HG03342 (cell line): ENCODE results near the gene ASB11.
"Not testable (repeated sequence)": the region's sequence is repeated elsewhere in the genome, so short reads cannot be mapped to it uniquely, and the experiment has no call there.

Experiments used
- ATAC-seq: cut with Tn5 transposase; IDR thresholded peaks from one replicate; pipeline ENCODE4 v1.9.1; 2021; ENCODE audit warnings: mild to moderate bottlenecking, moderate library complexity; ENCODE audit not compliant: unreplicated experiment

Gene ASB11

DNA sequence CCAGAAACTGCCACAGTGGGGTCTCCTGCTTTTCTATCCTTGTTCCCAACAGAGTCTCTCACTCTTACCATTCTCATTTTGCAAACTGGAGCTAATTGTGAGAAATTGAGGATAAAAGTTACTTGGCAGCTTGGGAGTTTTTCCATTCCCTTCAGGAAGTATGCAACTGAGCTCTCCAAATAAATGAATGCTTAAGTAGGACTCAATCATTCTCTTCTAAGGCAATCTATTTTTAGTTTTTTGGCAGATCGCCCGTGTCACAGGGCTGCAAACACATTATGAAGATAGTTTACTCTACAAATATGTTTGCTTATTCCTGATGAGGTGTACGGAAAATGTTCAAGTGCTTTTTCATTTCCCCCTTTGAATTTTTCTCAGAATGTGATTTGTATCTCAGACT is 5.3 kb downstream of the ASB11 start:
- ATAC-seq: no peak

DNA sequence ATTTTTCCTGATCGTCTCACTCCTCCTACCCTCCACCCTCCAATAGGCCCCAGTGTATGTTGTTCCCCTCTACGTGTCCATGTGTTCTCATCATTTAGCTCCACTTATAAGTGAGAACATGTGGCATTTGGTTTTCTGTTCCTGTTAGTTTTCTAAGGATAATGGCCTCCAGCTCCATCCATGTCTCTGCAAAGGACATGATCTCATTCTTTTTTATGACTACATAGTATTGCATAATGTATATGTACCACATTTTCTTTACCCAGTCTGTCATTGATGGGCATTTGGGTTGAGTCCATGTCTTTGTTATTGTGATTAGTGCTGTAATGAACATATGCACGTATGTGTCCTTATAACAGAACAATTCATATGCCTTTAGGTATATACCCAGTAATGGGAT is 9.5 kb downstream of the ASB11 start:
- not testable (repeated sequence) for ATAC-seq

DNA sequence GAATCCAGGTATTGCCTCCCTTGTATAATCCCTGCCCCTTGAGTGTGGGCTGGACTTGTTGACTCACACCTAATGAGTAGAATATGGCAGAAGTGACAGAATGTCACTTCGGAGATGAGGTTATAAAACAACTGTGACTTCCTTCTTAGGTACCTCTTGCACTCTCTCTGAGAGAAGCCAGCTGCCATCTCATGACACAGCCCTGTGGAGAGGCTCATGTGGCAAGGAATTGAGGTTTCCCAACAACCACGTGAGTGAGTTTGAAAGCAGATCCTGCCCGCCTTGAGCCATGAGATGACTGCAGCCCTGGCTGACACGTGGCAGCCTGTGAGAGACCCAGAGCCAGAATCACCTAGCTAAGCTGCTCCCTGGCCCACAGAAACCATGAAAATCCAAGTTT is 13.5 kb downstream of the ASB11 start:
- no peak for ATAC-seq

DNA sequence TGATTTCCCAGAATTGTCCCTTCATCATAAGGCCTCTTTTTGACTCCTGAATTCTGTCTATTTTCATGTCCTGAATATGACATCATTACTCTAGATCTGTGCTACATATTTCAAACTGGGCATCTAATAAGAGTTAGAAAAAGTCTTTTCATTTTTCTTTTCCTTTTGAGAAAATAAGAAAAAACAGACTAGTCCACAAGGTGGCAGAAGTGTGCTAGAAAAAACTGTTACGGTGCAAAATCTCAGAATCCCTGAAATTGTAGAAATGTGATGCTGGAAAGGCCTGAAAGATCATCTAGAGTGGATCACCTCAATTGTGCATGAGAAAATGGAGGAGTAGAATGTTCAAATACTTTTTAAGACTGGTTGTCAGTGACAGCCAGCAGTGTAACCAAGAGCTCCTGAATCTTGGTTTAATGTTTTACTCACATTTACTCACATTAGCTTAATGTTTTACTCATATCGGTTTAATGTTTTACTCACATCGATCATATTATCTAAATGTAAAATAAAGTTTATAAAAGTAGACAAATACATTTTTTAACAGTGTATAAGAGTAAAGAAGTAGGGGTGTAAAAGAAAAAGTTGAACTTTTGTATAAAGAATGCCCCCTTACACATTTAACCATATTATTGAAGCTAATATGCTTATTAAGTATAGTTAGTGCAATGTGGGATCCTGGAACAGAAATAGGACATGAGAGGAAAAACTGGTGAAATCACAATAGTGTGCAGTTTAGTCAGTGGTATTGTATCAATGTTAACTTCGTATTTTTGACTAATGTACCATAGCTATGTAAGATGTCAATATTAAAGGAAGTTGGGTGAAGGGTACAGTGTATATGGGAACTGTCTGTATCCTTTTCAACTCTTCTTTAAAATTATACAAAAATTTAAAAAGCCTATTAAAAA is 15.2 kb downstream of the ASB11 start:
- no peak for ATAC-seq

DNA sequence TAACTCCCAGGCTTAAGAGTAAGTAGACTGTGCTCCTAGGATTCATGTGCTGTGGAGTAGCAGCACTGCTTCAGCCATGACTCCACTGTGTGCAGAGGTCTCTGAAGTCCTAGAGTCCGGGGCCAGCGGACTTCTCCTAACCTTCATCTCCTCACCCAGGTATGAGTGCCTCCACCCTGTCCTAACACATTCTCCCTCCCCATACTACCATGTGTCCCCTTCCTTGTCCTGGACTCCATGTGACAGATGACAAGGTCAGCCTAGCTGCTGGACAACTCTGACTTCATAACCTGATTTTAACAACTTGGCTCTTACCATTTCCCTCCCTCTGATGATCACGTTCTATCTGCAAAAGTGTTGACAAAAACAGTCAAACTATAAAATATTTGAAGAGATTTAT is 16.7 kb downstream of the ASB11 start:
- no peak for ATAC-seq

DNA sequence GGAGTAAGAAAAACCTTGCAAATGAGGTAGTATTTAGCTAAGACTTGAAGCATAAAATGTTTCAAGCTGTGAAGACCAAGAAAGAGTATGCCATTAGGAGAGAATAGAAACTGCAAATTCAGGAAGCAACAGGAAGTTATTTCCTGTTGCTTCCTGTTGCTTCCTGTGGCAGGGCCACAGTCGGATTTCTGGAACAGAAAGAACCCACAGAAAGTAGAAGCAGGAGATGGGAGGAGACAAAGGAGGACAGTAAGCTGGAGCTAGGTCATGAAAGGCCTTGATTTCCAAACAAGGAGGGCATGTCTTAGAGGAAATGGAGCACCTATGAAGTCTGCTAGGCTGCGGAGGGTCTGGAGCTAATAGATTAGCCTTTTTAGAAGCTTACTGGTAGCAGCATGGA is 17.2 kb downstream of the ASB11 start:
- no peak for ATAC-seq

DNA sequence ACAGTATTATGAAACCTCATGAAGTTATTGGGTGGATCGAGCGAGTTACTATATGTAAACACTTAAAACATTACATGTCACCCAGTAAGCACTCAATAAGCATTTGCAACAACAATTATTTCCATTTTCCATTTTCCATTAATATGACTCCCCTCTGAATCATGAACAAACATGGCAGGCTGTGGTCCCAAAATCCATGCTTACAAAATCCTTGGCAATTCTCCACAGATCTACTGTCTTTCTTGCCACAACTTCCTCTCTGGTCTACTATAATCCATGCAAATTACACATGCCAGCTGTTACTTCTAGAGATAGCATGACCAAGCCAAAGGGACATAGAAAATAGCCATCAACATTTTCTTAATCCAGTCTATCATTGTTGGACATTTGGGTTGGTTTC is 22.0 kb downstream of the ASB11 start:
- ATAC-seq: no peak

DNA sequence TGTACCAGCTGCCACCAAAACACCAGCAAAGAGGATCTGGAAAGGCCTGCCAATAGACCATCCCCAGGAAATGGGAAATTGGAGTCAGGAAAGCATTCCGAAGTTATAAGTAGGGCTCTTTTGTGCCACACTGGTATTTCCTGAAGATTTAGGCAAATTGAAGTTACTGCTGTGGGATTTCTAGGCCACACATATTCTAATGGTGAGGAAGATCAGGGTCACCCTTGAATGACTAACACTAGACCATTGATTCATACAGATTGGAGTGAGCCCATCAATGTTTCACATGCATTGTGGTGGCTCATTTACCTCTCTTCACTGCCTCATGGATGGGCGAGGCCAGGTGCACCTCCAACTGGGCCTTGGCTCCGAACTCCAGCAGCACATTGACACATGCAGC is 22.6 kb downstream of the ASB11 start:
- ATAC-seq: no peak

DNA sequence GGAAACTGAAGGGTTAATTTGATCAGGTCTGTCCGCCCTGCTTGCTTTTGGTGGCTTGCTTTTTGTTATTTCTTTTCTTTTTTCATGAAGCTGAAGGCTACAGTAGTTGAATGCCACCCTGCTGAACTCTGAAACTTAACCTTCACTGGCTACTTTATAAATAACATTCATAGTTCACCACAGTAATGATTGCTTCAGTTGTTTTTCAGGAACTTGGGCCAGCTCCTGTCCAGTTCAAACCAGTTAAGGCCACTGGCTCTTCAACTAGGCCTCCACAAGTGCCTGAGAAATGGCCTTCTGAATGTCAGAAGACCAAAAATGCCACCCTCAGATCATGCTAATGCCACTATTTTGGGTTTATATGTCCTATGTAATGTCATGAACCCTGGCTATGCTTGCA is 37.8 kb downstream of the ASB11 start:
- no peak for ATAC-seq

DNA sequence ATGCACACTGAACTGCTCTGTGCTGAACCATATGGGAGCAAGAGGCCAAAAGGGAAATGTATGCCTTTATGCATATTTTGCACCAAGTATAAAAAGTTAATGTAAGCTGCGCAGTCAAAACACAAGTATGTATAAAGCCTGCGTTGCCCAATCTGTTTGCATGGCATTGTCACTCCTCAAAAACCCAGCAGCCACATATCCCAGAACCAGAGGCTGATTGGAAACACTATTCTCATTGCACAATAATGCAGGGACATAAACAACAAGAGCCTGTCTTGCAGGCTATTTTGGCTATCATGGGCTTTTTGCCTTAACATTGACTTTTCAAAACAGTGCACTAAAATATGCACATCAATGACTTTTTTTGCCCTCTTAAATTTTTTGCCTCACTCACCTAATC is 40.5 kb downstream of the ASB11 start:
- ATAC-seq: no peak

DNA sequence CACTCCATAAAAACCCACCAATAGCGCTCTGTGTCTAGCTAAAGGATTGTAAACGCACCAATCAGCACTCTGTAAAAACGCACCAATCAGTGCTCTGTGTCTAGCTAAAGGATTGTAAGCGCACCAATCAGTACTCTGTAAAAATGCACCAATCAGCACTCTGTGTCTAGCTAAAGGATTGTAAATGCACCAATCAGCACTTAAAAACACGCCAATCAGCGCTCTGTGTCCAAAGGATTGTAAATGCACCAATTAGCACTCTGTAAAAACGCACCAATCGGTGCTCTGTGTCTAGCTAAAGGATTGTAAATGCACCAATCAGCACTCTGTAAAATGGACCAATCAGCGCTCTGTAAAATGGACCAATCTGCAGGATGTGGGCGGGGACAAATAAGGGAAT is 42.2 kb downstream of the ASB11 start:
- not testable (repeated sequence) for ATAC-seq

DNA sequence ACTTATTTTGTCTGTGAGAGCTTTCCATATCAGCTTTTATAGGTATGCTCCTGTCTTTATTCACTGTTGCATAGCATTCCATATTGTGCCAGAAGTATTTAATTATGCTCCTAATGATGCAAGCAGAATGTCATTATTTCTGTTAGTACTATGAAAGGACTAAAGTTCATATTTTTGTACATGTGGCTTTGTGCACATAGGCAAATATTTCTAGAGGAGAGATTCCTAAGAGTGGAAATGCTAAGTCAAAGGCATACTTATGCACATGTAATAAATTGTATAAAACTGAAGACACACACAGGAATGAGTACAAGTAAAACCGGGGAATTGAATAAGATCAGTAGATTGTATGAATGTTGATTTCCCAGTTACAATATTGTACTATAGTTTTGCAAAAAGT is 43.7 kb downstream of the ASB11 start:
- no peak for ATAC-seq

DNA sequence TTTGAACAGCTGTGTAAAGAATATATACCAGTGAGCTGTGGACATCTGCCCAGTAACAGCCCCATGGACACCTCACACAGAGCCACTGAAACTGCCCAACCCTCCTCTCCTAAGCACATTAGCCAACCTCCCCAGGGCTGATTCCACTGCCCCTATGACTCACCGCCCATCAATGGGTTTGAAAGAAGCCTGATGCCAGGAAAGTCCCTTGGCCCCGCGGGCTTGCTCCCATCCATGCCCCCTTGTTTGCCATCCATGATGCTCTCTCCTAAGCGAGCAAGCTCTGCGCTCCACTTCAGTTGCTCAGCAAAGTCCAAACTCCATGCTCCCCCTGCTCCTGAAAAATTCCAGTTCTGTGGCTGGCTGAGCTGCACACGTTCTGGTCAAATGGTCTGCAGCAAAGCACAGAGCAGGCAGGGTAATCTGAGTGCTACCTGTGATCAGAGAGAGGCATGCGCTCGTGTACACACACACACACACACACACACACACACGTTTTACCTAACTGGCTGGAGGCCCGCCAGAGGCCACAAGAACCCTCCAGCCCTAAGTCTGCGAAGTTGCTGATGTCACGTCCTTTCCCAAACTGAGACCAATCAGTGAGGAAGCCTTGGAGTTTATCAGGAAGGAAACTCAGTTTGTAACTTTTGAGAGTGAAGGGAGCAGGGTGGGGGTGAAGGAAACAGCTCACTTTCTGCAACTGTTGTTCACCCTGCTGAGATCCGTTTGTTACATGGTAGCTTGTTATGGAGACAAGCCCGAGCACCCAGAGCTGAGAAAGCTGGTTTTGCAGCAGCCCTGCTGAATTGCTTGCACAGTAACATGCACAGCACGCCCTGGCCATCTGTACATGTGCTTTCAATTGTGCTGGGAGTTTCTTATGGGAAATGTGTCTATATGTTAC is 45.6 kb downstream of the ASB11 start, which contains the start of gene ASB9:
Gene ASB9 (minus strand): TSS at position 466 of the 904 bp plus-strand sequence. CDS start 209 bp downstream, at position 257.
- ATAC-seq: no peak

DNA sequence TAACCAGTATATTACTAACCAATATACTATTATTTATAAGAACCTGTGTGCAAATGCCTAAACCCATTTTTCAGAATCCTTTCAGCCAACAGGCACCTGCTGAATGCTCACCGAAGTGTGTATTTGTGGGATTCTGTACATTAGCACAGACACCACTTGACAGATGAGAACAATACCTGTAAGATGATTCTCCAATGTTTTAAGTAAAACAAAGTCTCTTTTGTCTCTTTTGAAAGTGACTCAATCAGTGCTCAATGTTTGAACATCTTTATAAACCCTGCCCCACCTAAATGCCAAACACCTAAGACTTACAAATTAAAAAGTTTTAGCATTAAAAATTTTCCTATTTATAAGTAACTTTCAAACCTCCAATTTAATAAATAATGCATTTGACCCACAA is 46.3 kb downstream of the ASB11 start:
- no peak for ATAC-seq

DNA sequence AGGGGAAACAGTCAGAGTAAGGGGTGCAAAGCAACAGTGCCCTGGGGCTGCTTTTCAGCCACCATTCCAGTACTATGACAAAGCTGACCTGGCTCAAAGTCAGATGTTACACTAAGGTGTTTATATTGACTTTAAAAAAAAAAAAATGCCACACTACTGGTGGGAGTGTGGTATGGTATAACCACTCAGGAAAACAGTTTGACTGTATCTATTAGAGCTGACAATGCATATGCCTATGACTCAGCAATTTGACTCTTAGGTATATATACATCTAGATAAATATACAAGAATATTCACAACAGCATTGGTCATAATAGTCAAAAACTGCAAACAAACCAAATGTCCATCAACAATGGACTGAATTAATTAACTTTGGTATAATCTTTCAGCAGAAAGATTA is 60.6 kb downstream of the ASB11 start:
- no peak for ATAC-seq

DNA sequence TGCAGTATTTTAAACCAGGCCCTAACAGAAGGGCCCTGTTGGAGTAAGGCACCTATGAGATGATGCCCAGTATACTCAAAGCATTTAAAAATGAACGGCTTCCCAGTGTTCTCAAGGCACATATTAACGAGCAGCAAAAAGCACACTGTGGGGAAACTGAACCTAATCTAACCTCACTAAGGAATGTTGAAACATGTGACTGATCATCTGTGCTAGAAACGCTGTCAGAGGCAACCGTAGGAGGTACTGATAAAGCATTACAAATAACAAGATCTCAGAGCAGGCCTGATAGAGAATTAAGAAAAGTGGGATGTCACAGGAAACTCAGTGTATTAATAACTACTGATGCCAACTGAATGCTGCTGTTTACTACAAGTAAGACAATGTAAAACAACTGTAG is 69.5 kb downstream of the ASB11 start:
- no peak for ATAC-seq

DNA sequence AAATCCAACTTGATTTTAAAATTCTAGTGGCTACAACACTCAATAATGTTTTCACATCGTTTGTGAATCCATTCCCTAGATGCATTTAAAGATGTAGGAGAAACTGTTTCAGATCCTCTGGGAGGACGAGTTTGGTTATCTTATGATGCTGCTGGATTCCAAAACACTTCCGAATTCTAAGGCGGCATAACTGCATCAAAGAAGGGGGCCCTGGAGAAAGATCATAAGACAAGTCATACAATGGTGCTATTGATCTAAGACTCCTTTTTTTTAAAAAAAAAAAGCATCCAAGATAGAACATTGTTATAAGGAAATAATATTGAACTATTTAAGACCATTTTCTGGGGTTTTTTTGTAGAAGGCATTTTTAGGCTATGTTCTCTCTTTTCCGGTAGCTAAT is 71.0 kb downstream of the ASB11 start:
- no peak for ATAC-seq

DNA sequence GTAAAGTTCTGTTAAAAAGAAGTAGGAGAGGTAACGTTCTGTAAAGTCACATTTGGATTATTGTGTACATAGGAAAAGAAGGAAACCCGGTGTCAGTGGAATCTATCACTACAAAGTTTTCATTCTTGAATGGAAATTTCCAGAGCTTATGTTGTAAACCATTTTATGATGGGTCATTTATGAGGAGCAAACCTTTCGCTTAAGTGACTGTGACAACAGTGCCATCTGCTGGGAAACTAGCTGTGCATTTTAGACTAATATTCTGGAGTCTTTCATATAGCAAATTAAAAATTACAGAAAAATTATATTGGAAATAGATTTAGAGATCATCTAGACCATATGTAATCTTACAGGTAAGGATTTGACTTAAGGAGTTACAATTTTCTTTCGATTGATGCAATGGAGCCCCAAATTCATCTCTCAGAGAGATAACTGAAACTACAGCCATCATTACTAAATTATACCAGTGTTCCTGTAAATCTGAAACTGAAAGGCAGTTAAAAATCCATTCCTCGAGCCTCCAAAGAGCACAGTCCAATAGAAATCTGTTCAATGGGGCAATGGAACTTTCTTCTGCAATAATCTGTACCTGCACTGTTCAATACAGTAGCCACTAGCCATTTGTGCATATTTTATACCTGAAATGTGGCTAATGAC is 72.4 kb downstream of the ASB11 start:
- ATAC-seq: peak; percentile 58

DNA sequence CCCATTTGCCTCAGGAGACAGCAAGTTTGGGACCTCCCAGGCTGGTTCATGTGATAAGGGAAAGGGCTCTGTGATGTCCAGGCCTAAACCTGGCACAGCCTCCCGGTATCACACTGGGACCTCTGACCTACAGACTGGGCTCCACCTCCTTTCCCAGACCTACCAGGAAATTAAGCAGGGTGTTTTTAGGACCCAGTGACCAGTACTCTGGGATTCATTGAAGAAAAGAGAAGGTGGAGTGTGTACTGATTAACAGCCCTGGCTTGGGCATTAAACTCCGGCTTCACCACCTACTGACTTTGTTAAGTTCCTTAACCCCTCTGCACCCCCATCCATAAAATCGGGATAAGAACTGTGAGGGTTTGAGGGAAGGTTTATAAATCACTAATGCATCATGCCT is 74.1 kb downstream of the ASB11 start:
- no peak for ATAC-seq

DNA sequence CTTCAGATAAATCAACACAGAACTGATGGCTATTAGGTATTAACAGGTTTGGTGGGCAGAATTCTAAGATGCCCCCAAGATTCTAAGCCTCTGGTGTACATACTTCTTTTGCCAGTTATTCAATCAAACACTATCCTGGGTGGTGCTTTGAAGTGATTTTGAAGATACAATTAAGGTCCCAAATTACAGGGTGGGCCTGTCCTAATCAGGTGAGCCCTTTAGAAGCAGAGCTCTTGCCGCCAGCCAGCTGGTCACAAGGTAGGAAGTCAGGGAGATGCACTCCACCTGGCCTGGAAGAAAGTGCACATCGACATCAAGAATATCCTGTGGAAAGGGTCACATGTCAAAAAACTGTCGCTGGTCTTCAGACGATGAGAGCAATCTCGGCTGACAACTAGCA is 75.0 kb downstream of the ASB11 start:
- ATAC-seq: no peak

DNA sequence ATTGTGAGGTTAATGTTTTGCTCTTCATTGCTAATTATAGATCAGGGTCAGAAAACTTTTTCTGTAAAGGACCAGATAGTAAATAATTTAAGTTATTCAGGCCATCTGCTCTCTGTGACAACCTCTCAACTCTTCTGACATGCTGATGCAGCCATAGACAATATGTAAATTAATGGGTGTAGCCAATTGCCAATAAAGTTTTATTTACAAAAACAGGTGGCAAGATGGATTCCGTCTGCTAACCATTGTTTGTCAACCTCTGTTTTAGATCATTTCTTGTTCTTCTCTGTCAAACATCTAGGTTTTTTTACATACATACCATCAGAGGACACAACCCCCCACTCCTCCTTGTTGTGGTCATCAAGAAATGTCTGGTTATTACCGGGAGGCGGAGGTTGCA is 79.3 kb downstream of the ASB11 start:
- ATAC-seq: no peak
